ENCODE data around the gene FAM76A.
"Not testable (repeated sequence)": the region's sequence is repeated elsewhere in the genome, so short reads cannot be mapped to it uniquely, and the experiment has no call there.

FAM76A gene

GRCh38 chr1:27724961-27725373, 794 bp upstream of the FAM76A start:
- DNase-seq (ENCODE audit: low spot score) = no peak

DNA sequence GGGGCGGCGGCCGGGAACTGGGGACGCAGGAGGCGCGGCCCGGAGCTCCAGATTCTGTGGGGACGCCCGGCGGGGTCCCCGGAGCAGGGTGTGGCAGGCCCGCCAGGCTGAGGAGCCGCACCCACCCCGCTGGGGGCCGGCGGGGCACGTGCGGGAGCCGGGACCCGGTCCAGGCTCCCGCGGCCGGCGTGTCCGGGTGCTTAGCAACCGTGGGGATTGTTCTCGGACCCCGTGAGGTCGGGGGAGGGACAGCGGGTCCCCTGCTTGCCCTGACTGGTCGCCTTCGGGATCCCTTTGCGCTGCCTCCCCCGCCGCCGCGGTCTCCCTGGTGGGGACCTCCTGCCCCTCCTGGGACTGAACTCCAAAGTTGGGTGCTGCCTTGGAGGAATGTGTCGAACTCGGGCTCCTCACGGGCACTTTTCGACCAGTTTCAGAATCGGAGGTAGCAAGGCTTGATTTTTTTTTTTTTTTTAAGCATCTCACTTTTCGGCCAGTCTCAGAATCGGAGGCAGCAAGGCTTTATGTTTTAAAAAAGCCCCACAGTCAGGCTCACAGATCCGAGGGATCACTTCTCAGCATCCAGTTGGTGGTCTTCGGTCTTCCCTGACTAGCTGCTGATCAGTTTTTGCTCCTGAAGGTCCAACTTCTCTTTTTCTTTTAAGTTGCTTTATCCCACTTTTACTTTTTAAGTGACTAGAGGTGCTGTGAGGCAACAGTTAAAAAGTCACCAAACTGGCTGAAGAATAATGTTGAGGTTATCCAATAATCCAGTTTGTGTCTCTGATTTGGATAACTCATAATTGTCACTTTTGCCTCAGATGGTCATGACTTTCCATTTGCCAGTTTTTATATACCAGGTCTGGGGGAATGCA, 648 bp downstream of the FAM76A start:
- DNase-seq (ENCODE audit: low spot score) = peak; percentile 74

GRCh38 chr1:27727126-27727525, 1.4 kb downstream of the FAM76A start:
- DNase-seq (ENCODE audit: low spot score) = peak; percentile 31

DNA sequence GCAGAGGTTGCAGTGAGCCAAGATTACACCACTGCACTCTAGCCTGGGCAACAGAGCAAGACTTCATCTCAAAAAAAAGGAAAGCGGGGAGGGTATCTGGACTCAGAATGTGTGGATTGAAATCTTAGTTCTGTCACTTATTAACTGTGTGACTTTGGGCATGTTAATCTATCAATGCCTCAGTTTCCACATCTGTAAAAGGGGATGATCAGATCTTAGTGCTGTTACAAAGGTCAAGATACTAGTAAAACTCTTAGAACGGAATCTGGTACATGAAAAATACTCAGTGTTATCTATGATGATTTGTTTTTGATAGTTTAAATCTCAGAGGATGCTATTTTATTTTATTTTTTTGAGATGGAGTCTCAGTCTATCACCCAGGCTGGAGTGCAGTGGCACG, 10.5 kb downstream of the FAM76A start:
- no peak for DNase-seq (ENCODE audit: low spot score)

DNA sequence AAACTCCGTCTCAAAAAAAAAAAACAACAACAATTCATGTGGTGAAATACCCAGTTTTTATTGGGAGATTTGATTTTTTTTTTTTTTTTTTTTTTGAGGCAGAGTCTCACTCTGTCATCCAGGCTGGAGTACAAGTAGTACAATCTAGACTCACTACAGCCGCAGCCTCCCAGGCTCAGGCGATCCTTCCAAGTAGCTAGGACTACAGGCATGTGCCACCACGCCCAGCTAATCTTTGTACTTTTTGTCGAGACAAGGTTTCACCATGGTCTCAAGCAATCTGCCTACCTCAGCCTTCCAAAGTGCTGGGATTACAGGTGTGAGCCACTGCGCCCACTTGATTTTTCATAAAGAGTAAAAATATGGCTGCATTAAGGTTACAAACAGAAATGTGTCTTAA, 15.4 kb downstream of the FAM76A start:
- no peak for DNase-seq (ENCODE audit: low spot score)

DNA sequence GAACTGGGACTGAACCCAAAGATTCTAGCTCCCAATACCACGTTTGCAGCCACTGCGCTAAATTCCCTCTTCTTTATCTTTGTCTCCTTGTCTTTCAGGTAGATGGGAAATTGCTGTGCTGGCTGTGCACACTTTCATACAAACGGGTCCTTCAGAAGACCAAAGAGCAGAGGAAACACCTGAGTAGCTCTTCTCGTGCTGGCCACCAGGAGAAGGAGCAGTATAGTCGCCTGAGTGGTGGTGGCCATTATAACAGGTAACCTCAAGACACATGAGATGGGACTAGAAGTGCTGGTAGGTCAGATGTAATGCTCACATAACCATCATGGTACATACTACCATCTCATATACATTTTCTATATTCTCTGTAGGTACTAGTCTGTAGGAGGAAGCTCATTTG, 18.8 kb downstream of the FAM76A start:
- DNase-seq (ENCODE audit: low spot score) = no peak

GRCh38 chr1:27745466-27745865, 19.7 kb downstream of the FAM76A start:
- no peak for DNase-seq (ENCODE audit: low spot score)

- DNase-seq (ENCODE audit: low spot score) = peak; percentile 20
Observed at GRCh38 chr1:27752360-27752759, 26.6 kb downstream of the FAM76A start.

- no peak for DNase-seq (ENCODE audit: low spot score)
Observed at GRCh38 chr1:27755286-27755685, 29.5 kb downstream of the FAM76A start.

DNA sequence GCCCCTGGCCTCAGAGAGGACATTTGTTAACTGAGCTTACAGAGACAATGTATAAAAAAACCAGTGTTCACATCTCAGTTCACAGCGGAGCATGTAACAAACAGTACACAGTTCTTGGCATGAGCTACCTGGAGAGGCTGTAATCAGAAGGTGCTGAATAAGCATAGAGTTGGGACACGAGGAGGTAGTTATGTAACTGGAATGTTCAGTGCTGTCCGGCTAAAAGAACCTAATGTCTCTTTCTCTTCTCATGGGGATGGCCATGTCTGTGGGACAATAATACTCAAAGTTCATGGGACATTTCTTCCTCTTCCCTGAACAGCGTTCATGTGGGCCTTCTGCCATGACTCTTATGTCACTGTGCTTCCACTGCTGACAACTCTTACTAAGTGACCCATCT, 30.1 kb downstream of the FAM76A start:
- no peak for DNase-seq (ENCODE audit: low spot score)

GRCh38 chr1:27759236-27759635, 33.5 kb downstream of the FAM76A start:
- no peak for DNase-seq (ENCODE audit: low spot score)

DNA sequence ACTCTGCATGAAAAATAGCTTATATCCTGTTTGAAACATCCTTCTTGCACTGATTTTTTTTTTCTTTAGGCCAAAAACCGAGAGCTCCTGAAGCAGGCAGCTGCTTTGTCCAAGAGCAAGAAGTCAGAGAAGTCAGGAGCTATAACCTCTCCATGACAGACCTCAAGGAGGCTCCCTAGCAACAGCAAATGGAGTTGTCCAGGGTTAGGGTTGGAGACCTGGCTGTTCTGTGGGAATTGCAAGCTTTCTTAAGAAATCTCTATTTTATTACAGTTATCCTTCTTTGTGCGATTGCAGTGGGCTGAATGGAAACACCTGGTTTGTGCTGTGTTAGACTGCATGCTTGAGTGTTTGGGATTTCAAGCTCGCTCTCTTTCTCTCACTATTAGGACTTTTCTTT, 34.7 kb downstream of the FAM76A start:
- no peak for DNase-seq (ENCODE audit: low spot score)

- no peak for DNase-seq (ENCODE audit: low spot score)
Observed at GRCh38 chr1:27762033-27762432, 36.3 kb downstream of the FAM76A start.

DNA sequence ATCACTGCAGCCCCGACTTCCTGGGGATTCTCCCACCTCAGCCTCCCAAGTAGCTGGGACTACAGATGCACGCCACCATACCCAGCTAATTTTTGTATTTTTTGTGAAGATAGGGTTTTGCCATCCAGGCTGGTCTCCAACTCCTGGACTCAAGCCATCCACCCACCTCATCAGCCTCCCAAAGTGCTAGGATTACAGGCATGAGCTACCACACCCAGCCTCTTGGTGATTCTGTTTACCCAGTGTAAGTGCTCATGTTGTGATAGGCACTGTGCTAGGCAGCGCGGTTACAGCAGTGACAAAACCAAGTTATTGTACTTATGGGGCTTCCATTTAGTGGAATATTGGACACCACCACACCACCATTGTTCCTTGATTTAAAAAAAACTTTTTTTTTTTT, 37.6 kb downstream of the FAM76A start:
- no peak for DNase-seq (ENCODE audit: low spot score)

- DNase-seq (ENCODE audit: low spot score) = no peak
Observed at GRCh38 chr1:27770293-27770830, 44.6 kb downstream of the FAM76A start.

GRCh38 chr1:27772036-27772931, 46.5 kb downstream of the FAM76A start:
- DNase-seq (ENCODE audit: low spot score) = no peak

DNA sequence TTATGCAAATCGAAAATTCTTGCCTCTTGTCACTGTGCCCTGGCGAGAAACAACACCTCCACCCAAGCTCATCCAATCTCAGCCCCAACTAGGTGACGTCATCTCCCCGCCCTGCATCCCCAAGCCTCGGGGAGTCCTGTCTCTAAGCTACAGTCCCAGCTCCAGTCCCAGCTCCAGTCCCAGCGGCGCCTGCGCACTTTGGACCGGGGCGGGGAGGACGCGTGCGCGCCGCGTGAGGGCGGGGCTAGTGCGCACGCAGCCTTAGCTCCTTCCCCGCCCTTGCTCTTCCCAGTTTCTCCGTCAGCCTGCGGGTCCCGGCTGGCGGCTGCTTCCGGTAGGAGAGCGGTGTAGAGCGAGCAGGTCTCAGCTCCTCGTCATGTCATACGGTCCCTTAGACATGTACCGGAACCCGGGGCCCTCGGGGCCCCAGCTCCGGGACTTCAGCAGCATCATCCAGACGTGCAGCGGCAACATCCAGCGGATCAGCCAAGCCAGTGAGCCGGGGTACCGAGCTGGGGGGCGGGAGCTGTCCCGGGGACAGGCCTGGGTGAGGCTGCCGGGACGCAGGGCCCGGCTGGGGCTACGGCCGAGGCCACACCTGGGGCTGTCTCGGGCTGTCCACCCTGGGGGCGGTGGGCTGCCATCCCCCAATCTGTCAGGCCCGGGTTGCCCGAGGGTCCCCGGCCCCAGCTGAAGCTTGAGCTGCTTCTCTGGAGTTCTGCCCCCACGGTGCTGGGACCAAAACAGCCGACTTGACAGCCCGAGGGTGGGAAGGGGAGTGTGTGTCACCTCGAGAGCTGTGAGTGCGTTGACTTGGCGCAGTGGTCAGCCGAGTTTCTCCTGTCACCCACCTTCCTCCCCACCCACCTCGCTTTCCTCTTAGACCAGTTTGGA, 47.4 kb downstream of the FAM76A start, which contains the start of gene STX12:
Gene STX12 (plus strand): TSS at position 288 of the 894 bp plus-strand sequence. CDS start 89 bp downstream, at position 377.
- peak; percentile 99 for DNase-seq (ENCODE audit: low spot score)

DNA sequence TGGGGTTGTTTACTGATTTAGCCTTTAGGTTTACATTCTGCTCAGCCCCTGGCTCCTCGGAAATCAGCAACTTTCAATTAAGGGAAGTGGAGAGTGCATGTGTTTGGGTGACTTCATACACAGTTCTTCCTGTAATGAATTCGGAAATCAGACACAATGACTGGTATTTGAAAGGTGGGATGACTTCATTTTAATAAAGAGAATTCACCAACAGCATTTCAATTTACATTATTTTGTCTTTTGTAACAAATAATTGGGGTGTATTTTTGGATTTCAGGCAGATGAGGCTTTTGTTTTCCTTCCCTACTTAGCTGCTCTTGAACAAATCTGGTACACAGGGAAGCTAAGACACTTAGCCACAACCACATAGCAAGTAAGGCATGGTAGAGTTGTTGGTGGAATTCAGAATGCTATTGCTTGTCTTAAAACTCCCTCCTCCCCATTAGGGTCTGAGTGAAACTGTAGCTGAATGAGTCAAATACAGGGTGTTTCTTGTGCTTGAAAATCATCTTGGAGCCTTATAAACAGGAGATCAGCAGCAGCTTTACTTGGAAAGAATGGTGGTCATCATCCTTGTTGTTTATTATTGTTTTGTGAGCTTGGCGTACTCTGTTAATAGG, 48.2 kb downstream of the FAM76A start:
- DNase-seq (ENCODE audit: low spot score) = no peak

- no peak for DNase-seq (ENCODE audit: low spot score)
Observed at GRCh38 chr1:27774654-27775053, 48.9 kb downstream of the FAM76A start.

- DNase-seq (ENCODE audit: low spot score) = not testable (repeated sequence)
Observed at GRCh38 chr1:27775336-27775735, 49.6 kb downstream of the FAM76A start.

GRCh38 chr1:27776276-27776675, 50.5 kb downstream of the FAM76A start:
- DNase-seq (ENCODE audit: low spot score) = not testable (repeated sequence)

All from AG08396 (cell line).